Measurements from ENCODE around the gene IGSF3.
"Not testable (repeated sequence)": the region's sequence is repeated elsewhere in the genome, so short reads cannot be mapped to it uniquely, and the experiment has no call there.

Gene IGSF3

GRCh38 chr1:116627357-116627756 is 40.2 kb downstream of the IGSF3 start:
- DNase-seq = not testable (repeated sequence)

GRCh38 chr1:116626915-116627314 is 40.6 kb downstream of the IGSF3 start:
- DNase-seq = not testable (repeated sequence)

- not testable (repeated sequence) for DNase-seq
These were observed 42.4 kb downstream of the IGSF3 start for GRCh38 chr1:116625155-116625554.

- DNase-seq = no peak
These were observed 43.5 kb downstream of the IGSF3 start for GRCh38 chr1:116624040-116624439.

- not testable (repeated sequence) for DNase-seq
These were observed 45.0 kb downstream of the IGSF3 start for GRCh38 chr1:116622496-116622895.

- not testable (repeated sequence) for DNase-seq
These were observed 45.8 kb downstream of the IGSF3 start for GRCh38 chr1:116621756-116622155.

GRCh38 chr1:116620392-116620791 is 47.1 kb downstream of the IGSF3 start:
- not testable (repeated sequence) for DNase-seq

- DNase-seq = not testable (repeated sequence)
These were observed 48.4 kb downstream of the IGSF3 start for GRCh38 chr1:116619106-116619505.

GRCh38 chr1:116617808-116618207 is 49.7 kb downstream of the IGSF3 start:
- not testable (repeated sequence) for DNase-seq

GRCh38 chr1:116613825-116614224 is 53.7 kb downstream of the IGSF3 start:
- not testable (repeated sequence) for DNase-seq

- not testable (repeated sequence) for DNase-seq
These were observed 57.6 kb downstream of the IGSF3 start for GRCh38 chr1:116609801-116610371.

- not testable (repeated sequence) for DNase-seq
These were observed 58.7 kb downstream of the IGSF3 start for GRCh38 chr1:116608841-116609240.

- not testable (repeated sequence) for DNase-seq
These were observed 59.4 kb downstream of the IGSF3 start for GRCh38 chr1:116608151-116608550.

GRCh38 chr1:116607463-116607862 is 60.1 kb downstream of the IGSF3 start:
- not testable (repeated sequence) for DNase-seq

GRCh38 chr1:116606067-116606466 is 61.5 kb downstream of the IGSF3 start:
- peak; percentile 89 for DNase-seq

GRCh38 chr1:116605315-116605714 is 62.2 kb downstream of the IGSF3 start:
- no peak for DNase-seq

- not testable (repeated sequence) for DNase-seq
These were observed 63.1 kb downstream of the IGSF3 start for GRCh38 chr1:116604408-116604807.

- not testable (repeated sequence) for DNase-seq
These were observed 63.9 kb downstream of the IGSF3 start for GRCh38 chr1:116603646-116604045.

- DNase-seq = peak; percentile 30
These were observed 68.2 kb downstream of the IGSF3 start for GRCh38 chr1:116599369-116599768.

GRCh38 chr1:116598420-116599036 is 69.0 kb downstream of the IGSF3 start:
- not testable (repeated sequence) for DNase-seq

- not testable (repeated sequence) for DNase-seq
These were observed 70.1 kb downstream of the IGSF3 start for GRCh38 chr1:116597388-116597787.

- DNase-seq = peak; percentile 38
These were observed 70.7 kb downstream of the IGSF3 start for GRCh38 chr1:116596742-116597307.

GRCh38 chr1:116595946-116596741 is 71.4 kb downstream of the IGSF3 start:
- peak; percentile 47 for DNase-seq

Data from inflammatory macrophage treated with lipopolysaccharide for 4 hours (primary cell).